RWPE2 (cell line): Measurements from ENCODE around the gene KDM3A.

Experiments used
- ATAC-seq: fragments of 200-7000 bp; cut with Tn5 transposase; 3 replicates; pipeline ENCODE4 v1.9.1; 2021; ENCODE audit warnings: low read depth
- DNase-seq: peaks from one replicate; pipeline ENCODE4 v3.0.0-alpha.2; 2020; ENCODE audit warnings: low spot score
- H3K27ac ChIP-seq: fragments of 450-650 bp; 2 replicates; pipeline ENCODE4 v1.5.1; 2017; ENCODE audit warnings: mild to moderate bottlenecking; ENCODE audit not compliant: poor library complexity, severe bottlenecking
- H3K27me3 ChIP-seq: fragments of 250-450 bp; sonication (Bioruptor Pico); 2 replicates; pipeline ENCODE4 v1.5.1; 2021; ENCODE audit warnings: mild to moderate bottlenecking, moderate library complexity; ENCODE audit not compliant: insufficient read depth, poor library complexity, severe bottlenecking
- H3K36me3 ChIP-seq: fragments of 250-450 bp; sonication (Bioruptor Pico); 2 replicates; pipeline ENCODE4 v1.5.1; 2020; ENCODE audit warnings: low read depth, mild to moderate bottlenecking, moderate library complexity
- H3K4me1 ChIP-seq: fragments of 250-450 bp; sonication (Bioruptor Pico); 2 replicates; pipeline ENCODE4 v1.5.1; 2021; ENCODE audit warnings: mild to moderate bottlenecking, moderate library complexity; ENCODE audit not compliant: insufficient read depth, poor library complexity, severe bottlenecking
- H3K4me3 ChIP-seq: fragments of 250-450 bp; sonication (Bioruptor Pico); 2 replicates; pipeline ENCODE4 v1.5.1; 2021; ENCODE audit warnings: mild to moderate bottlenecking, moderate library complexity; ENCODE audit not compliant: severe bottlenecking
- H3K9me3 ChIP-seq: fragments of 250-450 bp; sonication (Bioruptor Pico); 2 replicates; pipeline ENCODE4 v1.5.1; 2021; ENCODE audit warnings: mild to moderate bottlenecking, moderate library complexity; ENCODE audit not compliant: severe bottlenecking
- TF ChIP-seq, protein P1 (sequence below): fragments of 450-650 bp; IDR thresholded peaks from one replicate; pipeline ENCODE4 v1.5.1; 2017; ENCODE audit warnings: mild to moderate bottlenecking, moderate library complexity; ENCODE audit not compliant: poor library complexity, severe bottlenecking

KDM3A gene

DNA sequence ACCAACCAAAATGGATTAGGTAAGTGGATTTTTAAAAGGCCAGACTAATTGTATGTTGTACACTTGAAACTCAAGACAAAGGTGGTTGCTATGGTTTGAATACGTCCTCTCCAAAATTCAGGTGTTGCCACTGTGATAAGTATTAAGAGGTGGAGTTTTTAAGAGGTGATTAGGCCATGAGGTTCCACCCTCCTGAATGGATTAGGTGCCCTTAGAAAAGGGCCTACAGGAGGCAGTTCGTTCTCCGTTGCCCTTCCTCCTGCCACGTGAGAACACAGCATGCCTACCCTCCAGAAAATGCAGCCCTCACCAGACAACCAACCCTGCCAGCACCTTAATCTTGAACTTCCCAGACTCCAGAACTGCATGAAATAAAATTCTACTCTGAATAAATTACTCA, 70.9 kb downstream of the KDM3A start:
- Histone ChIP-seq H3K4me3 (no peak overlapping the region), H3K27ac (peak overlapping the region; percentile 79), H3K9me3 (no peaks in the 10 kb centered on the region), H3K4me1 (peaks cover 22% of the 10 kb centered on the region), H3K27me3 (no peaks in the 10 kb centered on the region), H3K36me3 (peaks cover 16% of the 10 kb centered on the region)
- ATAC-seq (peak; percentile 74; the same call in 2 of the 3 replicates), DNase-seq (no peak)
- TF ChIP-seq, protein P1, sequence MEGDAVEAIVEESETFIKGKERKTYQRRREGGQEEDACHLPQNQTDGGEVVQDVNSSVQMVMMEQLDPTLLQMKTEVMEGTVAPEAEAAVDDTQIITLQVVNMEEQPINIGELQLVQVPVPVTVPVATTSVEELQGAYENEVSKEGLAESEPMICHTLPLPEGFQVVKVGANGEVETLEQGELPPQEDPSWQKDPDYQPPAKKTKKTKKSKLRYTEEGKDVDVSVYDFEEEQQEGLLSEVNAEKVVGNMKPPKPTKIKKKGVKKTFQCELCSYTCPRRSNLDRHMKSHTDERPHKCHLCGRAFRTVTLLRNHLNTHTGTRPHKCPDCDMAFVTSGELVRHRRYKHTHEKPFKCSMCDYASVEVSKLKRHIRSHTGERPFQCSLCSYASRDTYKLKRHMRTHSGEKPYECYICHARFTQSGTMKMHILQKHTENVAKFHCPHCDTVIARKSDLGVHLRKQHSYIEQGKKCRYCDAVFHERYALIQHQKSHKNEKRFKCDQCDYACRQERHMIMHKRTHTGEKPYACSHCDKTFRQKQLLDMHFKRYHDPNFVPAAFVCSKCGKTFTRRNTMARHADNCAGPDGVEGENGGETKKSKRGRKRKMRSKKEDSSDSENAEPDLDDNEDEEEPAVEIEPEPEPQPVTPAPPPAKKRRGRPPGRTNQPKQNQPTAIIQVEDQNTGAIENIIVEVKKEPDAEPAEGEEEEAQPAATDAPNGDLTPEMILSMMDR = no peak

DNA sequence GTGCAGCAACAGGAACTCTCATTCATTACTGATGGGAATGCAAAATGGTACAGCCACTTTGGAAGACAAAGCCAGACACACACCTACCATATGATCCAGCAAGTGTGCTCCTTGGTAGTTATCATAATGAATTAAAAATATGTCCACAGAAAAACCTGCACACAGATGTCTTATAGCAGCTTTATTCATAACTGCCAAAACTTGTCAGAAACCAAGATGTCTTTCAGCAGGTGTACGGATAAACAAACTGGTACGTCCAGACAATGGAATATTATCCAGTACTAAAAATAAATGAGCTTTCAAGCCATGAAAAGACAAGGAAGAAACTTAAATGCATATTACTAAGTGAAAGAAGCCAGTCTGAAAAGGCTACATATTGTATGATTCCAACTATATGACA, 71.7 kb downstream of the KDM3A start:
- H3K36me3 ChIP-seq = peaks cover 12% of the 10 kb centered on the region
- TF ChIP-seq, protein P1 = no peak

DNA sequence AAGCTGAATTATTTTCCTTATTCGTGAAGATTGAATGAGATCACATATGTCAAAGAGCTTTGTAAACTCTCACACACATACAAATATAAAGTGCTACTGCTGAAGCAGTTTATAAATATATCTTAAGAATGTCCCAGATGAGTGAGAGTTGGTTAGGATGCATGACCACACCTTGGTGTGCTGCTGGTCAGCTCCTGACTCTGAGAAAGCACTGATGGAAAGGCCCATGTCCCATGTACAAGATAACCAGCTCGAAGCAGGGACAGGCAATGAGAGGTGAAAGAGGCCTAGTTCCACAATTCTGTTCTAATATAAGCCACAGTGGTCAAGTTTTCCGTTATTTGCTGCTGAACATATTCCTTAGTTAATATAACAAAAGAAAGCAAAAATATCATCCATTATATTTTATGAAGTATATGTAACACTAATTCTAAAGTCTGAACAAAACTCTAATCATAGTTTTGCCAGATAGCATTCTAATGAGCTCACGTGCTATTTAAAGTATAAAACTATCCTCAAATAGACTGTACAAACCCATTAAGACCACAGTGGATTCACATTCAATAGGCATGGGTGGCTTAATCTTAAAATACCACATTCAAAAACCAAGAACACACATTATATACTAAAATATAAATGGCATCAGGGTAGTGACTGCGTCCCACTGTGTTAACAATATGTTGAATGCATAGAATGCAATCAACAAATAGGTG, 72.9 kb downstream of the KDM3A start:
- Histone ChIP-seq H3K27me3 (no peaks in the 10 kb centered on the region), H3K4me1 (peaks cover 22% of the 10 kb centered on the region), H3K9me3 (no peaks in the 10 kb centered on the region), H3K4me3 (no peak overlapping the region), H3K27ac (no peak overlapping the region), H3K36me3 (peaks cover 8% of the 10 kb centered on the region)
- TF ChIP-seq, protein P1 = no peak
- ATAC-seq (no peak), DNase-seq (no peak)

More for the DNA sequence above, 71.7 kb downstream of the KDM3A start:
- no peaks in the 10 kb centered on the region for H3K27me3 ChIP-seq
- peaks cover 22% of the 10 kb centered on the region for H3K4me1 ChIP-seq
- ATAC-seq = no peak
- no peak for DNase-seq
- peak overlapping the region; percentile 79 for H3K27ac ChIP-seq
- H3K9me3 ChIP-seq = no peaks in the 10 kb centered on the region
- H3K4me3 ChIP-seq = no peak overlapping the region

DNA sequence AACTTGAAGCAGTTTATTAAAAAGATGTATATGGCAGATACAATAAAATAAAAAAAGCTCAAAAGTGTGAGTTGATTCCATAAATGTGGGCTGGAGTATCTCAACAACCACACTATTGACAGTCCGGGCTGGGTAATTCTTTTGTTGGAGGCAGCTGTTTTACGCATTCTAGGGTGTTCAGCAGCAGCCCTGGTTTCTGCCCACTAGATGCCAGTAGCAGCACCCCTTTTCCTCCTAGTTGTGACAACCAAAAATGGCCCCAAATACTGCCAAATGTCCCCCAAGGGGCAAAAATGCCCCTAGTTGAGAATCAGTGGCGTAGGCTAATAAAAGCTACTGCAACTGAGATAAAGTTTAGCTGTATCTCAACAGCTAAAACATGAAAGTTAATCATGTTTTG, 77.3 kb downstream of the KDM3A start:
- H3K36me3 ChIP-seq = 0 out of 2 replicates have a peak, but pooled peaks cover 8% of the 10 kb centered on the region
- no peak overlapping the region for H3K27ac ChIP-seq
- DNase-seq (no peak), ATAC-seq (no peak)
- TF ChIP-seq, protein P1 = peak; percentile 49
- no peak overlapping the region for H3K4me3 ChIP-seq
- no peaks in the 10 kb centered on the region for H3K27me3 ChIP-seq
- H3K9me3 ChIP-seq = no peaks in the 10 kb centered on the region
- H3K4me1 ChIP-seq = no peaks in the 10 kb centered on the region

DNA sequence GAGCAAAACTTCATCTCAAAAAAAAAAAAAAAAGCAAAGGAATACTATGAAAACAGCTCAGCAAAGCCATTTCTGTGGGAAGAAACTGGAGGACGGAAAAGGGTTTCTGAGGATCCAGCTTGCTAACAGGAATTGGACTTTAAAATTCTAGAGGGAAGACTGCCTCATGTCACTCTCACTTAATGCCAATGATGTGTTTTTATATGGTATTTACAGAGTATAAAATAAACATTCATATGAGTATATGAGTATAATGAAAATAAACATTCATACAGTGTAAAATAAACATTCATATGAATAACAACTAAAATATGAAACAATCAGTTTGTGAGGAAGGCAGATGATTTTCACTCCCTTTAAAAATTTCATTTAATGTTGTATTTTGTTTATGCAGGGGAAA, 78.2 kb downstream of the KDM3A start:
- TF ChIP-seq, protein P1 = no peak
- Histone ChIP-seq H3K27me3 (no peaks in the 10 kb centered on the region), H3K36me3 (0 out of 2 replicates have a peak, but pooled peaks cover 8% of the 10 kb centered on the region), H3K4me1 (no peaks in the 10 kb centered on the region), H3K9me3 (no peaks in the 10 kb centered on the region), H3K4me3 (no peak overlapping the region), H3K27ac (no peak overlapping the region)
- DNase-seq (no peak), ATAC-seq (no peak)
